ENCODE data around the gene ICAM5. TPM values are rescaled to one million over a fixed set of nuclear protein-coding genes. Genes with fewer than 3 reads are reported as not detected.

ICAM5 gene
- total and polyA plus RNA-seq, 10 of the 15 experiments (the other 5 are each of a cell fraction or from before 2014, with no cell fraction given), result 0.14 to 4.6 (median 0.94) TPM; not detected in 2

DNA sequence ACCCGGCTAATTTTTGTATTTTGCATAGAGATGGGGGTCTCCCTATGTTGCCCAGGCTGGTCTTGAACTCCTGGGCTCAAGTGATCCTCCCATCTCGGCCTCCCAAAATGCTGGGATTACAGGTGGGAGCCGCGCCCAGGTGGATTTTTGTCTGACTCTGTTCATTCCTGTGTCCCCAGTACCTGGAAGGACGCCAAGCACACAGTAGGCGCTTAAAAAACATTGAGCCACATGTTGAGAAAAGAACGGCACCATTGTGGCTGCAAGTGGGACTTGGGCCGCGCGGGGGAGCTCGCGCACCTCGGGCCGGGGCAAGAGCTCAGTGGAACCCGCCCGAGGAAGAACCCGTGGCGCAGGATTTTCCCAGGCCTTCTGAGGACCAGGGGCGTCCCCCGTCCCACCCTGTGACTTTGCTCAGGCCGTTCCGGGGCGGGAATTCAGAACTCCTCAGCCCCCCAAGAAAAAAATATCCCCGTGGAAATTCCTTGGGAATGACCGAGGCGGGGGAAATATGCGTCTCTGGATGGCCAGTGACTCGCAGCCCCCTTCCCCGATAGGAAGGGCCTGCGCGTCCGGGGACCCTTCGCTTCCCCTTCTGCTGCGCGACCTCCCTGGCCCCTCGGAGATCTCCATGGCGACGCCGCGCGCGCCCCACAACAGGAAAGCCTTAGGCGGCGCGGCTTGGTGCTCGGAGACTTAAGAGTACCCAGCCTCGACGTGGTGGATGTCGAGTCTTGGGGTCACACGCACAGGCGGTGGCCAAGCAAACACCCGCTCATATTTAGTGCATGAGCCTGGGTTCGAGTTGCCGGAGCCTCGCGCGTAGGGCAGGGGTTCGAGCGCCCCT lies 20.2 kb upstream of the ICAM5 start (continued):
- peak; percentile 84 for TF ChIP-seq RELA (IDR thresholded peaks at IDR 0.05; ENCODE audit: borderline replicate concordance, partially characterized antibody)
- TF ChIP-seq, protein P1, sequence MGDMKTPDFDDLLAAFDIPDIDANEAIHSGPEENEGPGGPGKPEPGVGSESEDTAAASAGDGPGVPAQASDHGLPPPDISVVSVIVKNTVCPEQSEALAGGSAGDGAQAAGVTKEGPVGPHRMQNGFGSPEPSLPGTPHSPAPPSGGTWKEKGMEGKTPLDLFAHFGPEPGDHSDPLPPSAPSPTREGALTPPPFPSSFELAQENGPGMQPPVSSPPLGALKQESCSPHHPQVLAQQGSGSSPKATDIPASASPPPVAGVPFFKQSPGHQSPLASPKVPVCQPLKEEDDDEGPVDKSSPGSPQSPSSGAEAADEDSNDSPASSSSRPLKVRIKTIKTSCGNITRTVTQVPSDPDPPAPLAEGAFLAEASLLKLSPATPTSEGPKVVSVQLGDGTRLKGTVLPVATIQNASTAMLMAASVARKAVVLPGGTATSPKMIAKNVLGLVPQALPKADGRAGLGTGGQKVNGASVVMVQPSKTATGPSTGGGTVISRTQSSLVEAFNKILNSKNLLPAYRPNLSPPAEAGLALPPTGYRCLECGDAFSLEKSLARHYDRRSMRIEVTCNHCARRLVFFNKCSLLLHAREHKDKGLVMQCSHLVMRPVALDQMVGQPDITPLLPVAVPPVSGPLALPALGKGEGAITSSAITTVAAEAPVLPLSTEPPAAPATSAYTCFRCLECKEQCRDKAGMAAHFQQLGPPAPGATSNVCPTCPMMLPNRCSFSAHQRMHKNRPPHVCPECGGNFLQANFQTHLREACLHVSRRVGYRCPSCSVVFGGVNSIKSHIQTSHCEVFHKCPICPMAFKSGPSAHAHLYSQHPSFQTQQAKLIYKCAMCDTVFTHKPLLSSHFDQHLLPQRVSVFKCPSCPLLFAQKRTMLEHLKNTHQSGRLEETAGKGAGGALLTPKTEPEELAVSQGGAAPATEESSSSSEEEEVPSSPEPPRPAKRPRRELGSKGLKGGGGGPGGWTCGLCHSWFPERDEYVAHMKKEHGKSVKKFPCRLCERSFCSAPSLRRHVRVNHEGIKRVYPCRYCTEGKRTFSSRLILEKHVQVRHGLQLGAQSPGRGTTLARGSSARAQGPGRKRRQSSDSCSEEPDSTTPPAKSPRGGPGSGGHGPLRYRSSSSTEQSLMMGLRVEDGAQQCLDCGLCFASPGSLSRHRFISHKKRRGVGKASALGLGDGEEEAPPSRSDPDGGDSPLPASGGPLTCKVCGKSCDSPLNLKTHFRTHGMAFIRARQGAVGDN (IDR thresholded peaks at IDR 0.05), result no peak; the same call in 1 of the 2 replicates
- TF ChIP-seq, protein P2, sequence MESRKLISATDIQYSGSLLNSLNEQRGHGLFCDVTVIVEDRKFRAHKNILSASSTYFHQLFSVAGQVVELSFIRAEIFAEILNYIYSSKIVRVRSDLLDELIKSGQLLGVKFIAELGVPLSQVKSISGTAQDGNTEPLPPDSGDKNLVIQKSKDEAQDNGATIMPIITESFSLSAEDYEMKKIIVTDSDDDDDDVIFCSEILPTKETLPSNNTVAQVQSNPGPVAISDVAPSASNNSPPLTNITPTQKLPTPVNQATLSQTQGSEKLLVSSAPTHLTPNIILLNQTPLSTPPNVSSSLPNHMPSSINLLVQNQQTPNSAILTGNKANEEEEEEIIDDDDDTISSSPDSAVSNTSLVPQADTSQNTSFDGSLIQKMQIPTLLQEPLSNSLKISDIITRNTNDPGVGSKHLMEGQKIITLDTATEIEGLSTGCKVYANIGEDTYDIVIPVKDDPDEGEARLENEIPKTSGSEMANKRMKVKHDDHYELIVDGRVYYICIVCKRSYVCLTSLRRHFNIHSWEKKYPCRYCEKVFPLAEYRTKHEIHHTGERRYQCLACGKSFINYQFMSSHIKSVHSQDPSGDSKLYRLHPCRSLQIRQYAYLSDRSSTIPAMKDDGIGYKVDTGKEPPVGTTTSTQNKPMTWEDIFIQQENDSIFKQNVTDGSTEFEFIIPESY (IDR thresholded peaks at IDR 0.05), result no peak
- TF ChIP-seq, protein P3, sequence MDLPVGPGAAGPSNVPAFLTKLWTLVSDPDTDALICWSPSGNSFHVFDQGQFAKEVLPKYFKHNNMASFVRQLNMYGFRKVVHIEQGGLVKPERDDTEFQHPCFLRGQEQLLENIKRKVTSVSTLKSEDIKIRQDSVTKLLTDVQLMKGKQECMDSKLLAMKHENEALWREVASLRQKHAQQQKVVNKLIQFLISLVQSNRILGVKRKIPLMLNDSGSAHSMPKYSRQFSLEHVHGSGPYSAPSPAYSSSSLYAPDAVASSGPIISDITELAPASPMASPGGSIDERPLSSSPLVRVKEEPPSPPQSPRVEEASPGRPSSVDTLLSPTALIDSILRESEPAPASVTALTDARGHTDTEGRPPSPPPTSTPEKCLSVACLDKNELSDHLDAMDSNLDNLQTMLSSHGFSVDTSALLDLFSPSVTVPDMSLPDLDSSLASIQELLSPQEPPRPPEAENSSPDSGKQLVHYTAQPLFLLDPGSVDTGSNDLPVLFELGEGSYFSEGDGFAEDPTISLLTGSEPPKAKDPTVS (IDR thresholded peaks at IDR 0.05; ENCODE audit: low read depth, low read length), result no peak
- no peak for TF ChIP-seq MTA3 (IDR thresholded peaks at IDR 0.05; ENCODE audit: borderline replicate concordance, low read length)
- TF ChIP-seq, protein P4, sequence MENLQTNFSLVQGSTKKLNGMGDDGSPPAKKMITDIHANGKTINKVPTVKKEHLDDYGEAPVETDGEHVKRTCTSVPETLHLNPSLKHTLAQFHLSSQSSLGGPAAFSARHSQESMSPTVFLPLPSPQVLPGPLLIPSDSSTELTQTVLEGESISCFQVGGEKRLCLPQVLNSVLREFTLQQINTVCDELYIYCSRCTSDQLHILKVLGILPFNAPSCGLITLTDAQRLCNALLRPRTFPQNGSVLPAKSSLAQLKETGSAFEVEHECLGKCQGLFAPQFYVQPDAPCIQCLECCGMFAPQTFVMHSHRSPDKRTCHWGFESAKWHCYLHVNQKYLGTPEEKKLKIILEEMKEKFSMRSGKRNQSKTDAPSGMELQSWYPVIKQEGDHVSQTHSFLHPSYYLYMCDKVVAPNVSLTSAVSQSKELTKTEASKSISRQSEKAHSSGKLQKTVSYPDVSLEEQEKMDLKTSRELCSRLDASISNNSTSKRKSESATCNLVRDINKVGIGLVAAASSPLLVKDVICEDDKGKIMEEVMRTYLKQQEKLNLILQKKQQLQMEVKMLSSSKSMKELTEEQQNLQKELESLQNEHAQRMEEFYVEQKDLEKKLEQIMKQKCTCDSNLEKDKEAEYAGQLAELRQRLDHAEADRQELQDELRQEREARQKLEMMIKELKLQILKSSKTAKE (IDR thresholded peaks at IDR 0.05; ENCODE audit: low read depth, poor library complexity, severe bottlenecking), result peak; percentile 72
- peak; percentile 100 for TF ChIP-seq DPF2 (IDR thresholded peaks at IDR 0.05)
- no peak for TF ChIP-seq NFIC (IDR thresholded peaks at IDR 0.05; ENCODE audit: low read depth, low read length)
- TF ChIP-seq, protein P5, sequence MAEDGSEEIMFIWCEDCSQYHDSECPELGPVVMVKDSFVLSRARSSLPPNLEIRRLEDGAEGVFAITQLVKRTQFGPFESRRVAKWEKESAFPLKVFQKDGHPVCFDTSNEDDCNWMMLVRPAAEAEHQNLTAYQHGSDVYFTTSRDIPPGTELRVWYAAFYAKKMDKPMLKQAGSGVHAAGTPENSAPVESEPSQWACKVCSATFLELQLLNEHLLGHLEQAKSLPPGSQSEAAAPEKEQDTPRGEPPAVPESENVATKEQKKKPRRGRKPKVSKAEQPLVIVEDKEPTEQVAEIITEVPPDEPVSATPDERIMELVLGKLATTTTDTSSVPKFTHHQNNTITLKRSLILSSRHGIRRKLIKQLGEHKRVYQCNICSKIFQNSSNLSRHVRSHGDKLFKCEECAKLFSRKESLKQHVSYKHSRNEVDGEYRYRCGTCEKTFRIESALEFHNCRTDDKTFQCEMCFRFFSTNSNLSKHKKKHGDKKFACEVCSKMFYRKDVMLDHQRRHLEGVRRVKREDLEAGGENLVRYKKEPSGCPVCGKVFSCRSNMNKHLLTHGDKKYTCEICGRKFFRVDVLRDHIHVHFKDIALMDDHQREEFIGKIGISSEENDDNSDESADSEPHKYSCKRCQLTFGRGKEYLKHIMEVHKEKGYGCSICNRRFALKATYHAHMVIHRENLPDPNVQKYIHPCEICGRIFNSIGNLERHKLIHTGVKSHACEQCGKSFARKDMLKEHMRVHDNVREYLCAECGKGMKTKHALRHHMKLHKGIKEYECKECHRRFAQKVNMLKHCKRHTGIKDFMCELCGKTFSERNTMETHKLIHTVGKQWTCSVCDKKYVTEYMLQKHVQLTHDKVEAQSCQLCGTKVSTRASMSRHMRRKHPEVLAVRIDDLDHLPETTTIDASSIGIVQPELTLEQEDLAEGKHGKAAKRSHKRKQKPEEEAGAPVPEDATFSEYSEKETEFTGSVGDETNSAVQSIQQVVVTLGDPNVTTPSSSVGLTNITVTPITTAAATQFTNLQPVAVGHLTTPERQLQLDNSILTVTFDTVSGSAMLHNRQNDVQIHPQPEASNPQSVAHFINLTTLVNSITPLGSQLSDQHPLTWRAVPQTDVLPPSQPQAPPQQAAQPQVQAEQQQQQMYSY (CRISPR knock-in tag; IDR thresholded peaks at IDR 0.05), result no peak
- TF ChIP-seq CHD1 (IDR thresholded peaks at IDR 0.05; ENCODE audit: low read depth, low read length), result no peak
- TF ChIP-seq ZNF217 (IDR thresholded peaks at IDR 0.05), result peak; percentile 98
- TF ChIP-seq KLF5 (IDR thresholded peaks at IDR 0.05; ENCODE audit: partially characterized antibody), result peak; percentile 76
- TF ChIP-seq TCF3 (IDR thresholded peaks at IDR 0.05; ENCODE audit: borderline replicate concordance, insufficient read depth, low read depth, low read length), result no peak

All from GM12878 (cell line).